ENCODE measurements around the gene HSPB2.
"Not testable (repeated sequence)": the region's sequence is repeated elsewhere in the genome, so short reads cannot be mapped to it uniquely, and the experiment has no call there.

The HSPB2 gene, protein sequence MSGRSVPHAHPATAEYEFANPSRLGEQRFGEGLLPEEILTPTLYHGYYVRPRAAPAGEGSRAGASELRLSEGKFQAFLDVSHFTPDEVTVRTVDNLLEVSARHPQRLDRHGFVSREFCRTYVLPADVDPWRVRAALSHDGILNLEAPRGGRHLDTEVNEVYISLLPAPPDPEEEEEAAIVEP

DNA sequence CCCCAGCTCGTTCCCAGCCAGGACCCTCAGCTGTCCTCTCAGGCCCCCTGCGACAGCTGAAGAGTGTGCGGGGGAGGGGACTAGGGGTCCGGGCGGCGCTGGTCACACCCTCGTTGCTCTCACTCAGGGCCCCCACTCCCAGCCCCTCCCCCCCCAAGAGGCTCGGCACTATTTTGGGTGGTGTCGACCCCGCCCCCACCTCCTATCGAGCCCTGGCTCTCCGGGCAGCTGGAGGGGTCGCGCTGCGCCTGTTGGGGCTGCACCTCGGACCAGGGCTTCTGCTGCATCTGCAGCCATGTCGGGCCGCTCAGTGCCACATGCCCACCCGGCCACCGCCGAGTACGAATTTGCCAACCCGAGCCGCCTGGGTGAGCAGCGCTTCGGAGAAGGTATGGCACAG, at the start of gene HSPB2:
HSPB2 (plus strand) TSS at position 200 of the 400 bp plus-strand sequence; CDS start at position 296, 96 bp downstream.
- DNase-seq, result no peak

DNA sequence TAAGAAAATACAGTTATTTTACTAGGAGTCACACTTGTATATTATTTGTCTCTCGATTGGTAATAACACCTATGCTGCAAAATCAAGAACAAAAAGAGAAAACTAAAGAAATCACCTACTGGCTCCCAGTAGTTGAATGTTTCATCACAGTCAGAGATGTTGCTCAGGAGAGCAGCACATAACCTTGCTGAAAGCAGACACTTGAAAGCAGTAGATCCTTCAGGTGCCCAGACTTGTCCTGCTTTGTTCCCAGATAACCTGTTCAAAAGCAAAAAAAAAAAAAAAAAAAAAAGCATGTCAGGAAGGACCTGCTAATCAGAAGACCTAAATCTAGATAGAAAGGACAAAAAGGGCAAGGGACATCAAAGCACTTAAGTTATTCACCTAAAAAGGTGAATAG, 42.4 kb upstream of the HSPB2 start:
- no peak for DNase-seq

DNA sequence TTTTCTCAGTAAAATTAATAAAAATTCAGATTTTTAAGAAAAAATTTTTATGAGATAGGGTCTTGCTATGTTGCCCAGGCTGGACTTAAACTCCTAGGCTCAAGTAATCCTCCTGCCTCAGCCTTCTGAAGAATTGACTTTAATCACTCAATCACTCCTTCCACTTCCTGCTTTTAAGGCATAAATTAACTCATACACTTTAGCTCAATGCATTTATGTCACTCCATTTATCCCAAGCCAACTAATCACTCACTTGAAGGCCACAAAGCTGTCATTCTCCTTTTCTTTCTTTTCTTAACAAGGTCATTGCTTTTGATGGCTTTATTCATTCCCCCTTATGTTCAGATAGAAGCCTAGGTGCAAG, 42.0 kb upstream of the HSPB2 start:
- no peak for DNase-seq

DNA sequence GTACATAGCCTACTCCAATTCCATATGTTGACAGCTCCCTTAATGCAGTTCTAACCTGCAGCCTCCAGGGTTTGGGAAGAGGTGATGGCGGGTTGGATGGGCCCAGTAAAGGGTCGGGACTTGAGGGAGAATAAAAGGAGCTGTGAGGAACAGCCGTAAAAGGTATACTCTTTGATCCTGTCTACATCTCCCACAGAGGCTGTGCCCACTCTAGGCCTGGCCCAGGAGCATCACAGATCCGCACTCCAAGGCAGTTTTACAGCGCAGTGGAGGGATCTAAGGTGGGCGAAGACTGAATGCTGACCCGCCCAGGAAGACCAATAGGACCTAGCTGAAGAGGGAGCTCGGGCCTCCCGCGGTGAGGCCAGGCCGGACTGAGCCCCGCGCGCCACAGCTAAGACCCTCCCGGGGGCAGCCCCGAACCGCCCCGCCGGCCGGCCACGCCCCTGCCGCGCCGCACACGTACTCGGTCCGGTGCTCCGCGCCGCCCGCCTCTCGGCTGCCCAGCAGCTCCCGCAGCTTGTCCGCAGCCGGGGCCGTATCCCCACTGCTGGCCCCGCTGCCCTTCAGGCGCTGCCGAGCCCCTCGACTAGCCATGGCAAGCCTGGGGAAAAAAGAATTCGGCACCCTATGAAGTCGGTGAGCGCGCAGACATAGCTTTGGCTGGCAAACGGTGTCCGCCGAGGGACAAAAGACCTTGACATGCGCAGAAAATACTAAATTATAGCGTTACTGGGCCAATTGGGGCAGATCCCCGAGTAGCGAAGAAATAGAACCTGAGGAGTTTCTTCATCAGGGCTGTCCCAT, 41.4 kb upstream of the HSPB2 start, which contains the start of gene ALG9:
ALG9 (minus strand) TSS at position 696 of the 807 bp plus-strand sequence; CDS start at position 597, 99 bp downstream.
- DNase-seq, result peak; percentile 93

DNA sequence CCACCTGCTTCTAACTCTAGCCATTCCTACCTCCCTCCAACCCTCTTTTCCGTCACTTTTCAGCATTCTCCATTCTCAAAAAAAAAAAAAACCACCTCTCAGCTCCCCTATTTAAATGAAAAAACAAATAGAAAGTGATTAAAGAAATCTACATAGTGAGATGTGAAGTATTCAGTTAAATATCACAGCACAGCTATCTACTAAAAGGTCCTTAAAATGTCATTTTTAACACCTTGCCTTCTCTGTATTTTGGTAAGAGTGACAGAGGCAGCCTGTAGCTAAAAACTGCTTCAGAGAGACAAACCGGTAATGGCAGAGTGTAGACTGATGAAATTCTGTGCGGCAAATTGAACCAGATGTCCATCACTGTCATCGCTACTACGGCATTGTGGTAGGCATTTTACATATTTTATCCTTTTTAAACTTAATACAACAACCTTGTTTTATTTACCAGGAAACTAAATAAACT, 40.8 kb upstream of the HSPB2 start:
- no peak for DNase-seq

DNA sequence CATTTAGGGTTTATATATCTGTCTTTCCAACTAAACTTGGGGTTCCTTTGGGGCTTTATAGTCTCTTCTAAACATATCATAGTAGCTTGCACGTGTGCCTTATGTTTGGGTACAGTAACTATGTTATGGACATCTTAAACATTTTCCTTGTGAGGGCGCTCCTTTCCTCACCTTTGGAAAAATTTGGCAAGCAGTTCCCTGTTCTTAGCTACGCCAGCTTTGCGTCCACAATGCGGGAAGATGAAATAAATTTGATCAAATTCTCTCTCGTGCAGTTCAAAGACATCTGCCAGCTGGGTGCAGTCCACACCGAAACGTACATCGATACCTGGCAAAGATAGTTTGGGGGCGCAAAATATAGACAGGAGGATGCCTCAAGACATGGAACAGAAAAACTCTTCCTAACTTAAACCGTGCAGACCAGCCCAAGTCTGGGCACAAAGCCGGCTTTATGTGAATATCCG, 34.1 kb upstream of the HSPB2 start:
- no peak for DNase-seq

- DNase-seq, result peak; percentile 96
These were observed 33.5 kb upstream of the HSPB2 start, which contains the start of the genes CFAP68 and FDXACB1 for GRCh38 chr11:111878849-111879636. Gene CFAP68, plus strand, starts transcription at chr11:111879541. Its CDS starts 20 bp downstream, at chr11:111879561. Gene FDXACB1, minus strand, starts transcription at chr11:111879165. Its CDS starts 33 bp downstream, at chr11:111879132.

DNA sequence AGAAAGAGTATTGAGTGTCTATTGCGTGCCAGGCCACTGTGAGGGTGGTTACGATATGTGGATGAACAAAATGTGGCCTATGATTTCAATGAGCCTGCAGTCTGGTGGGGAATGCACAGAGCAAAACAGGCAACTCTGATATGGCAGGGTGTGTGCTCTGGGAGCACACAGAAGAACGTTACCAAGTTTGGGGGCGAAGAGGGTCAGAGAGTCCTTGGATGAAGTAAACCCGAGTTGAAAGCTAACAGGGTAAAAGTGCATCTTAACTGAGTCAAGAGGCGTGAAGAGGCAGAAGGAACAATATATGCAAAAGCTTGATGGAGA, 32.9 kb upstream of the HSPB2 start:
- DNase-seq, result no peak

DNA sequence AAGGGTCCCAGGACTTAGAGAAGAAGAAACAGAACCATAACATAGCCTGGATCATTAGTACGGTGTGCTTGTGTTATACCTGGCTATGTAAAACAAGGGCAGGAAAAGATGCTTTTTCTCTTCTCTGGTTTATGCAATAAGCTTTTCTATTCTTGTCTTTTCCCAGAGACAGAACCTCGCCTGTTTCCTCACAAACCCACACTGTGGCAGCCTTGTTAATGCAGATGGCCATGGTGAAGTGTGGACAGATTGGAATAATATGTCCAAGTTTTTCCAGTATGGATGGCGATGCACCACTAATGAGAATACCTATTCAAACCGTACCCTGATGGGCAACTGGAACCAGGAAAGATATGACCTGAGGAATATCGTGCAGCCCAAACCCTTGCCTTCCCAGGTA, 30.3 kb upstream of the HSPB2 start:
- no peak for DNase-seq

DNA sequence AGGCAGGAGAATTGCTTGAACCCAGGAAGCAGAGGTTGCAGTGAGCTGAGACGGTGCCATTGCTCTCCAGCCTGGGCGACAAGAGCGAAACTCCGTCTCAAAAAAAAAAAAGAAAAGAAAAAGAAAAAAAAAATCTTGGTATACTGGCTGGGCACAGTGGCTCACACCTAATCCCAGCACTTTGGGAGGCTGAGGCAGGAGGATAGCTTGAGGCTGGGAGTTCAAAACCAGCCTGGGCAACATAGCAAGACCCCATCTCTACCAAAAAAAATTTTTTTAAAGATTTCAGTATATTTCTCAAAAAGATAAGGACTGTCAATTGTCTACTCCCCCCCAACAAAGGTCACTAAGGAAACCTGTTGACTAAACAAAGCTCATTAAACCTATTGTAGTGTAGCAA, 27.5 kb upstream of the HSPB2 start:
- DNase-seq, result not testable (repeated sequence)

GRCh38 chr11:111886032-111886431, 26.5 kb upstream of the HSPB2 start:
- no peak for DNase-seq

DNA sequence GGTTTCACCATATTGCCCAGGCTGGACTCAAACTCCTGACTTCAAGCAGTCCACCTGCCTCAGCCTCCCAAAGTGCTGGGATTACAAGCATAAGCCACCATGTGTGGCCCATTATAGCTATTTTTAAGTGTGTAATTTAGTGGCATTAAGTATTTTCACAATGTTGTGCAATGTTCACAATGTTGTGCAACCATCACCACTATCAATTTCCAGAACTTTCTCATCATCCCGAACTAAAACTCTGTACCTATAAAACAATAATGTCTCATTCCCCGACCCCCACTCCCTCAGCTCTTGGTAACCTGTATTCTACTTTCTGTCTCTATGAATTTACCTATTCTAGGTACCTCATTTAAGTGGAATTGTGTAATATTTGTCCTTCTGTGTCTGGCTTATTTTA, 25.7 kb upstream of the HSPB2 start:
- DNase-seq, result no peak

- DNase-seq, result no peak
These were observed 7.1 kb upstream of the HSPB2 start for GRCh38 chr11:111905411-111905810.

- no peak for DNase-seq
These were observed 5.9 kb upstream of the HSPB2 start for GRCh38 chr11:111906680-111907079.

DNA sequence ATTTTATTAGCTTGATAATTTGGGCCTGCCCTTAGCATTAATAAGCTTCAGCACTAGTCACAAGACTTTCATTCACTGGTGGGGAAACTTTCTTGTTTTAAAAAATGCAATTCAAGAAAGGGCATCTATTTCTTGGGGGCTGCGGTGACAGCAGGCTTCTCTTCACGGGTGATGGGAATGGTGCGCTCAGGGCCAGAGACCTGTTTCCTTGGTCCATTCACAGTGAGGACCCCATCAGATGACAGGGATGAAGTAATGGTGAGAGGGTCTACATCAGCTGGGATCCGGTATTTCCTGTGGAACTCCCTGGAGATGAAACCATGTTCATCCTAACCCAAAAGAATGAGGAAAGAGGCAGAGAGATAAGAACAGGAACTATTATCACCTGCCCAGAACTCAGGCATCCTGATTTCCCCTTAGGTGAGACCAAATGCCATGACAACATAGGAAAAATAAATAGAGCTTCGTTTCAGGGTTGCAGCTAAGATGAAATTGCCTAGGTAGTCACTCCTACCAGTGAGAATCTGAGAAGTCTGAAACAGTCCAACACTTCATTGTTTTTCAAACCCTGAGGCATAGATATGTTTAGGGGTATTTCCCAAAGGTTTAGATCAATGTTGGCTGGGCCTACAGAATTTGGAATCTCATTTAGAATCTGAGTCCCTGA, 3.8 kb upstream of the HSPB2 start:
- DNase-seq, result no peak

DNA sequence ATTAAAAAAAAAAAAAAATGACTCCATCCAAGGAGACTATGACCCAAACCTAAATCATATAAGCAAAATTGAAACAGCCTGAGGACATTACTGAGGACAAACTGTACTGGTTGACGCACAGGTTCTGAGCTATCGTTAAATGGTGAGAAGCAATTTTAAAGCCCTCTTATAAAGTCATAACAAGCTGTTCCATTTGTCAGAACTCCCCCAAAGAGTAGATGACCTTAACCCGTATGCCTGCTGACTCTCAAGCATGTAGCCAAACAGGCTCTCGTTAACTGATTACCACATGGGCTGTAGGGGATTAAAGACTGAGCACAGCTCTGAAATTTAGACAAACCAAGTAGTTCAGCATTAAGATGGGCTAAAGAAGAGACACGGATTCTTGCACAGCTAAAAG, 3.2 kb upstream of the HSPB2 start:
- no peak for DNase-seq

DNA sequence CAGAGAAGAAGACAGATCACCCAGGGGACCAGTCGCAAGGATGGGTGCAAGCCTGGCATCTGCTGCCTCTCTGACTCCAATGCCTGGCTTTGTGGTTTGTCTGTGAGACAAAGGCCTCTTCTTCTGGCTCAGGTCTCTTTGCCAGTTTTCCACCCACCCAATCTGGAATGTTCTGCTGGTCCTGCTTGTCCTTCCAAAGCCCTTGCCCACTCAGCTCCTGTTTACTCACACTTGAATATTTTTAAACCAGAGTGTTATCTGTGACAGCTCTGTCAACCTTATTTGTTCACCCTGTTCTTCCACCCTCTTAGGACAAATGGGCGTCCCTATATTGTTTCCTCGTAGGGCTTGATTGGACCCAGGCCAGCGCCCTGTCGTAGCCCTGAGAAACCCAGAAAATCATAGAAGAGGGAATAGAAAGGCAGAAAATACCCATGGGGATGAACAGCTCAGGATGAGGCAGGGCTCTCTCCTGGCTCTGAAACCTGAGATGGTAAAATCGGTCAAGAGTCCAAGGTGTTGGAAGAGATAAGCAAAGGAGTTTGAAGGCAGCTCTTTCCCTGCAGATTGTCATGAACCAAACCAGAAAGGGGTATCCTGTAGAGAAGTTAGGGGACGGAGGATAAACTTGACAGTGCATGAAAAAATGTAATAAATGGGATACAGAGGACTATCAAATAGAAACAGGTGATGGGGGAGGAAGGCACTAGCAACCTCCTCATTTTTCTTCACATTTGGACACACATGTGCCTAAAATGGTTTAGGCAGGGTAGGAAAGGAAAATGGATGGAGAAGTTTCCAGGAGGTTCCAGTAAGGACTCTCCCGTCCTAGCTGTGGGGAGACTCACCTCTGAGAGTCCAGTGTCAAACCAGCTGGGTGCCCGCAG, 1.6 kb upstream of the HSPB2 start:
- DNase-seq, result no peak

- DNase-seq, result no peak
These were observed 752 bp upstream of the HSPB2 start, which contains the start of gene CRYAB for GRCh38 chr11:111911563-111912401. Gene CRYAB, minus strand, starts transcription at chr11:111911770. Its CDS starts 46 bp downstream, at chr11:111911724.

GRCh38 chr11:111913031-111913861, 712 bp downstream of the HSPB2 start:
- DNase-seq, result no peak

GRCh38 chr11:111913997-111914396, 1.5 kb downstream of the HSPB2 start:
- no peak for DNase-seq
